HepG2 (cell line): Measurements from ENCODE around the gene MACROD2. TPM values are rescaled to one million over a fixed set of nuclear protein-coding genes. Genes with fewer than 3 reads are reported as not detected.

Experiments used
- ATAC-seq: fragments of 200-7000 bp; cut with Tn5 transposase; 3 replicates; pipeline ENCODE4 v1.9.1; 2020; ENCODE audit warnings: mild to moderate bottlenecking, moderate library complexity
- BruUV-seq: library from RNA; stranded (reverse); fragments of 400-500 nt; replicated peaks from 2 replicates; lab custom pipeline; 2021; lab: Mats Ljungman, UMichigan
- CTCF ChIA-PET: fragments of 300-600 bp; formaldehyde crosslinking; extraction: SDS; loops from one replicate; lab custom pipeline; 2021; ENCODE audit warnings: low total read pairs, inconsistent platforms, low intra/inter-chr PET ratio; lab: Yijun Ruan, JAX
- POLR2A ChIA-PET: fragments of 350-600 bp; sonication (Branson Sonifier 250); formaldehyde crosslinking; loops from one replicate; lab custom pipeline; 2020; ENCODE audit warnings: antibody characterized with exemption, inconsistent platforms; lab: Yijun Ruan, JAX
- DNase-seq: peaks from one replicate; pipeline ENCODE4 v3.0.0-alpha.2; 2015; ENCODE audit warnings: low spot score
- FAIRE-seq: peaks from 3 replicates; lab custom pipeline; 2011; peaks lifted over from hg19 to GRCh38; lab: Jason Lieb, UNC
- H2AFZ ChIP-seq: one replicate; pipeline ENCODE4 v1.6.1; 2011; ENCODE audit warnings: low read length, inconsistent platforms
- H3K27ac ChIP-seq: fragments of 300-600 bp; 3 replicates; pipeline ENCODE4 v1.8.0; 2011; ENCODE audit warnings: mixed run types, mild to moderate bottlenecking, mixed read lengths, low read length, inconsistent platforms; ENCODE audit not compliant: insufficient read depth; ENCODE audit errors: extremely low read length
- H3K27me3 ChIP-seq, 2 experiments: fragments of 200-600 bp in 1 of 2; 2 replicates in 1 of 2; 3 replicates in 1 of 2; pipeline versions ENCODE4 v1.6.0 to v1.8.0; 2011; ENCODE audit warnings: low read length in 2 of 2, mild to moderate bottlenecking in 2 of 2, moderate library complexity in 2 of 2, inconsistent platforms in 1 of 2; ENCODE audit not compliant: insufficient read depth in 2 of 2, control insufficient read depth in 1 of 2
- H3K36me3 ChIP-seq, 2 experiments: fragments of 200-600 bp in 1 of 2; replicated peaks in 1 of 2; 2 replicates in 1 of 2; 3 replicates in 1 of 2; pipeline versions ENCODE4 v1.5.1 to v1.8.0; 2011; ENCODE audit warnings: low read length in 2 of 2, inconsistent platforms in 1 of 2; ENCODE audit not compliant: insufficient read depth in 2 of 2, control insufficient read depth in 1 of 2
- H3K4me1 ChIP-seq: 2 replicates; pipeline ENCODE4 v1.5.1; 2012; ENCODE audit warnings: low read length, inconsistent platforms; ENCODE audit not compliant: insufficient read depth
- H3K4me2 ChIP-seq: 2 replicates; pipeline ENCODE4 v1.6.0; 2011; ENCODE audit warnings: low read depth, low read length, inconsistent platforms
- H3K4me3 ChIP-seq, 3 experiments: fragments of 200-600 bp in 1 of 3; sonication (generic), shearing (Covaris generic) in 1 of 3; replicated peaks in 1 of 3; 2 replicates each; pipeline ENCODE4 v1.5.1; 2011 to 2016; ENCODE audit warnings: low read length in 3 of 3, inconsistent platforms in 2 of 3, low read depth in 2 of 3, mild to moderate bottlenecking in 2 of 3, control low read depth in 1 of 3, mixed read lengths in 1 of 3; ENCODE audit not compliant: insufficient read depth in 1 of 3
- H3K79me2 ChIP-seq: one replicate; pipeline ENCODE4 v1.6.1; 2011; ENCODE audit warnings: low read length, inconsistent platforms; ENCODE audit not compliant: insufficient read depth
- H3K9ac ChIP-seq: 2 replicates; pipeline ENCODE4 v1.6.0; 2011; ENCODE audit warnings: mild to moderate bottlenecking, low read depth, low read length, inconsistent platforms; ENCODE audit not compliant: insufficient read depth
- H3K9me3 ChIP-seq: 2 replicates; pipeline ENCODE4 v1.5.1; 2012; ENCODE audit warnings: mild to moderate bottlenecking, low read length
- H4K20me1 ChIP-seq: 2 replicates; pipeline ENCODE4 v1.6.0; 2011; ENCODE audit warnings: inconsistent platforms, mild to moderate bottlenecking, low read length, moderate library complexity; ENCODE audit not compliant: insufficient read depth
- DBP ChIP-seq: sonication (generic); formaldehyde crosslinking; IDR thresholded peaks from 2 replicates; pipeline ENCODE4 v1.4.0; 2020; ENCODE audit warnings: missing genetic modification reagents; ENCODE audit errors: not compliant biosample characterization
- HMG20B ChIP-seq: conservative IDR thresholded peaks from 2 replicates; pipeline ENCODE4 v1.6.1; 2016; ENCODE audit warnings: missing genetic modification reagents, missing compliant biosample characterization
- IRX3 ChIP-seq: sonication (generic); formaldehyde crosslinking; IDR thresholded peaks from 2 replicates; pipeline ENCODE4 v1.8.1; 2023; ENCODE audit warnings: mild to moderate bottlenecking, low read depth, missing genetic modification reagents, borderline replicate concordance
- KLF9 ChIP-seq: IDR thresholded peaks from 2 replicates; pipeline ENCODE4 v1.6.1; 2016; ENCODE audit warnings: low read depth
- RXRB ChIP-seq: IDR thresholded peaks from 2 replicates; pipeline ENCODE4 v1.6.1; 2016; ENCODE audit warnings: borderline replicate concordance, missing genetic modification reagents, missing compliant biosample characterization
- SRSF4 ChIP-seq: fragments of 200-400 bp; formaldehyde crosslinking; IDR thresholded peaks from one replicate; pipeline ENCODE4 v1.6.1; 2018; ENCODE audit warnings: mild to moderate bottlenecking, low read depth, low read length, moderate library complexity; ENCODE audit not compliant: poor library complexity, severe bottlenecking
- ZBTB26 ChIP-seq: IDR thresholded peaks from 2 replicates; pipeline ENCODE4 v1.6.1; 2016; ENCODE audit warnings: missing compliant biosample characterization, missing genetic modification reagents, borderline replicate concordance
- ZFP62 ChIP-seq: sonication (generic); formaldehyde crosslinking; IDR thresholded peaks from 2 replicates; pipeline ENCODE4 v1.4.0; 2020; ENCODE audit warnings: missing genetic modification reagents
- ZNF124 ChIP-seq: sonication (generic); formaldehyde crosslinking; IDR thresholded peaks from 2 replicates; pipeline ENCODE4 v1.4.0; 2020; ENCODE audit warnings: missing genetic modification reagents
- ZNF260 ChIP-seq: sonication (generic); formaldehyde crosslinking; IDR thresholded peaks from 2 replicates; pipeline ENCODE4 v1.4.0; 2020; ENCODE audit warnings: missing genetic modification reagents, low read depth, mild to moderate bottlenecking, borderline replicate concordance
- ZNF280B ChIP-seq: sonication (generic); formaldehyde crosslinking; IDR thresholded peaks from 2 replicates; pipeline ENCODE4 v1.5.0; 2020; ENCODE audit warnings: missing genetic modification reagents, mild to moderate bottlenecking, borderline replicate concordance
- ZNF431 ChIP-seq: sonication (generic); formaldehyde crosslinking; IDR thresholded peaks from 2 replicates; pipeline ENCODE4 v1.9.0; 2022; ENCODE audit warnings: missing genetic modification reagents, low read depth, mild to moderate bottlenecking, borderline replicate concordance
- ZNF572 ChIP-seq: sonication (generic); formaldehyde crosslinking; IDR thresholded peaks from 2 replicates; pipeline ENCODE4 v1.5.1; 2020; ENCODE audit warnings: mild to moderate bottlenecking, missing genetic modification reagents
- ZSCAN5A ChIP-seq: sonication (generic); formaldehyde crosslinking; IDR thresholded peaks from 2 replicates; pipeline ENCODE4 v1.8.0; 2022; ENCODE audit warnings: mild to moderate bottlenecking, missing genetic modification reagents, borderline replicate concordance
- WGBS: methylation state at CpG from one replicate; pipeline ENCODE4 v1.1.6; 2017; ENCODE audit warnings: low lambda C conversion rate; 5-methylcytosine and 5-hydroxymethylcytosine counted together
- in situ Hi-C: cut with HindIII; loops from 2 replicates; pipeline ENCODE4 v1.10.0; 2017; ENCODE audit warnings: low pct_unique_long_range_greater_than_20kb; ENCODE audit not compliant: extremely low pct_ligation_motif_present
- intact Hi-C: fragments of 100-400 bp; cut with micrococcal nuclease; formaldehyde crosslinking; loops from one replicate; pipeline ENCODE4 v1.10.0; 2022; ENCODE audit not compliant: unreplicated experiment
- polyA plus RNA-seq, 8 experiments: library from polyadenylated mRNA; depleted of rRNA in 3 of 8; stranded (reverse) in 7 of 8; unstranded in 1 of 8; fragments of >200 nt; fragmentation: Illumina TruSeq in 4 of 8; extraction: Trizol in 4 of 8; gene quantifications; 2 replicates each; pipeline versions ENCODE4 v1.2.1 to v1.2.3, GENCODE V29; 2011 to 2016; ENCODE audit warnings: low read depth in 4 of 8, missing spikeins in 1 of 8, mixed read lengths in 1 of 8; ENCODE audit not compliant: insufficient read depth in 1 of 8
- total RNA-seq, 5 experiments: library from RNA; depleted of rRNA; stranded (reverse); fragments of >200 nt; fragmentation: Illumina TruSeq; extraction: Trizol; gene quantifications; 2 replicates each; pipeline ENCODE4 v1.2.3, GENCODE V29; 2016; ENCODE audit warnings: low read depth in 1 of 5

The MACROD2 gene
- total and polyA plus RNA-seq, 2 of the 13 experiments (the other 11 are each of a cell fraction or from before 2014, with no cell fraction given) = 0.13 to 0.51 TPM

- TF ChIP-seq RXRB (CRISPR knock-in tag) (peak; percentile 54; the same call in 1 of the 2 replicates), ZNF280B (CRISPR knock-in tag) (no peak), ZSCAN5A (CRISPR knock-in tag) (no peak)
Observed at GRCh38 chr20:14337400-14338171, 342.3 kb downstream of the MACROD2 start, which contains the start of gene FLRT3 (continued).

GRCh38 chr20:14341801-14342200 is 346.5 kb downstream of the MACROD2 start:
- Histone ChIP-seq H3K9ac (no peak overlapping the region), H3K36me3 (no peaks in the 10 kb centered on the region), H3K79me2 (no peaks in the 10 kb centered on the region), H3K4me3 (no peak overlapping the region), H3K9me3 (no peaks in the 10 kb centered on the region), H3K4me1 (peaks cover 6% of the 10 kb centered on the region; the same call in 1 of the 2 replicates), H3K27ac (no peak overlapping the region), H2AFZ (no peak overlapping the region), H4K20me1 (no peaks in the 10 kb centered on the region), H3K4me2 (no peak overlapping the region), H3K27me3 (no peaks in the 10 kb centered on the region; a peak in 1 of 5 replicates)
- in situ Hi-C loops (no loop called here), intact Hi-C loops (no loop called here)
- no peak for TF ChIP-seq KLF9
- TF ChIP-seq HMG20B (CRISPR knock-in tag) = no peak
- no peak for TF ChIP-seq SRSF4
- no peak for TF ChIP-seq ZNF124 (CRISPR knock-in tag)
- no peak for TF ChIP-seq DBP (CRISPR knock-in tag)
- TF ChIP-seq ZNF431 = no peak
- no peak for TF ChIP-seq ZBTB26 (CRISPR knock-in tag)
- TF ChIP-seq ZNF572 (CRISPR knock-in tag) = no peak
- no peak for TF ChIP-seq ZFP62 (CRISPR knock-in tag)
- no peak for TF ChIP-seq ZNF260 (CRISPR knock-in tag)
- no peak for TF ChIP-seq IRX3 (CRISPR knock-in tag)
- WGBS = 9% methylated on average over 4 of the region's 4 CpGs
- POLR2A ChIA-PET = no interaction called here
- FAIRE-seq (no peak), DNase-seq (no peak), ATAC-seq (no peak)
- no TSS peak for BruUV-seq
- CTCF ChIA-PET = no interaction called here
